ENCODE results near the gene SLC1A5.
A peak's percentile ranks its signal among the peaks of the same experiment; 100 is the strongest.
"Not testable (repeated sequence)": the region's sequence is repeated elsewhere in the genome, so short reads cannot be mapped to it uniquely, and the experiment has no call there.

SLC1A5 gene

GRCh38 chr19:46797881-46798280 lies 9.5 kb upstream of the SLC1A5 start:
- no peak for DNase-seq

GRCh38 chr19:46791944-46792343 lies 3.5 kb upstream of the SLC1A5 start:
- DNase-seq: no peak

GRCh38 chr19:46789371-46789770 lies 977 bp upstream of the SLC1A5 start:
- DNase-seq: no peak

- DNase-seq: no peak
Measured at GRCh38 chr19:46788968-46789338, 559 bp upstream of the SLC1A5 start.

- DNase-seq: peak; percentile 58
Measured at GRCh38 chr19:46787331-46788261, 798 bp downstream of the SLC1A5 start.

- no peak for DNase-seq
Measured at GRCh38 chr19:46787040-46787330, 1.4 kb downstream of the SLC1A5 start.

GRCh38 chr19:46786236-46787039 lies 2.0 kb downstream of the SLC1A5 start:
- peak; percentile 87 for DNase-seq

GRCh38 chr19:46785980-46786235 lies 2.5 kb downstream of the SLC1A5 start:
- no peak for DNase-seq

GRCh38 chr19:46785054-46785979 lies 3.1 kb downstream of the SLC1A5 start:
- DNase-seq: peak; percentile 20

- peak; percentile 81 for DNase-seq
Measured at GRCh38 chr19:46784262-46785053, 3.9 kb downstream of the SLC1A5 start.

GRCh38 chr19:46783670-46784069 lies 4.7 kb downstream of the SLC1A5 start:
- no peak for DNase-seq

GRCh38 chr19:46782355-46783019 lies 5.9 kb downstream of the SLC1A5 start:
- no peak for DNase-seq

GRCh38 chr19:46777956-46778645 lies 10.3 kb downstream of the SLC1A5 start:
- DNase-seq: not testable (repeated sequence)

- DNase-seq: peak; percentile 51
Measured at GRCh38 chr19:46776927-46777911, 11.2 kb downstream of the SLC1A5 start.

- no peak for DNase-seq
Measured at GRCh38 chr19:46775642-46776258, 12.6 kb downstream of the SLC1A5 start.

GRCh38 chr19:46773018-46773399 lies 15.4 kb downstream of the SLC1A5 start:
- no peak for DNase-seq

GRCh38 chr19:46772170-46773017 lies 16.0 kb downstream of the SLC1A5 start:
- peak; percentile 37 for DNase-seq

- DNase-seq: not testable (repeated sequence)
Measured at GRCh38 chr19:46768746-46769145, 19.6 kb downstream of the SLC1A5 start.

All from stimulated activated CD4-positive, alpha-beta T cell treated with anti-CD3 and anti-CD28 coated beads, Interleukin-15, amount 100 ng/mL, for 24 hours (primary cell).